DMS79 (cell line): Measurements from ENCODE around the gene PXMP4.

Source experiments
- DNase-seq: peaks from one replicate; lab custom pipeline; 2025; lab: John Stamatoyannopoulos, UW

The PXMP4 gene

GRCh38 chr20:33732166-33732970, 12.3 kb upstream of the PXMP4 start:
- peak; percentile 52 for DNase-seq

GRCh38 chr20:33731693-33732165, 11.6 kb upstream of the PXMP4 start, which contains the start of gene ZNF341:
TSS of gene ZNF341 (plus strand) at chr20:33731996. CDS start at chr20:33732022, 26 bp downstream.
- DNase-seq = peak; percentile 52

DNA sequence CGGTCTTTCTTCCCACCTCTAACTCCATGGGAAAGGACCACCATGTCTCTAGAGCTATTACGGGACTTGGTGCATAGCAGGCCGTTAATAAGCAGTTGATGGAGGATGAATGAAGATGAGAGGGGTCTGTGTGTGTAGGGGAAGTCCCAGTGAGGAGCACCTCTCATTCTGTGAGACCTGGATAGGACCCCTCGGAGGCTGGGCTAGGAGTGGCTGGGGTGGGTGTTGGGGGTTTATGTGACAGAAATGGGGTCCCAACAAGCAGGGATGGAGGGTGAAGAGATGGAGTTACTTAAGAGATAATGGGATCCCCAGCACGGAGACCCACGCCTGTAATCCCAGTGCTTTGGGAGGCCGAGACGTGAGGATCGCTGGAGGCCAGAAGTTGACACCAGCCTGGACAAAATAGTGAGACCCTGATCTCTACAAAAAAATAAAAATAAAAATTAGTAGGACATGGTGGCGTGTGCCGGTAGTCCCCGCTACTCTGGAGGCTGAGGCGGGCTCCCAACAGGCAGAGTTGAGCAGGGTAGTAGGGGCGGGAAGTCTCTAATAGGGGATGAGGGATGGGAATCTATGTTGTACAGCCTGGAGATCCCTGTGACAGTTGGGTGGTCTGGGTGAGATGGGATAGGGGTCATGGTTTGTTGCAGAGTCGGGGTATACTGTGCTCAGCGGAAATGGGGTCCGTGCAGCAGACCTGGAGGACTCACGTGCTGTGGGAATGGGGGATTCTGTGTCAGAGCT, 11.0 kb upstream of the PXMP4 start:
- no peak for DNase-seq

DNA sequence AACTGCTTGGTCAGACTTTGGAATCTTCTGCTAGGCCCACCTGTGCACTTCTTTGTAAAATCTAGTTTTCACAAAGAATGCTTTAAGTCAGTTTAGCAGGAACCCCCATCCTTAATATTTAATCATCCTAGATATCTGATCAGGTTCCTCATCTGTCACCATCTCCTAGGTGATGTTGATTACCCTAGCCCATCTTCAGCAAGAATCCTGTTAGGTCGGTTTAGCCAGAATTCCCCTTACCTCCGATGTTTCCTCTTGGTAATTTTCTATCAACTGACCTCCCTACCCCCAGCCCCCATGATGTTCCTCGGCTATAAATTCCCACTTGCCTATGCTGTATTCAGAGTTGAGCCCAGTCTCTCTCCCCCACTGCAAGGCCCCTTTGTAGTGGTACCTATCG, 9.0 kb upstream of the PXMP4 start:
- DNase-seq = no peak

- DNase-seq = no peak
These were observed 8.4 kb upstream of the PXMP4 start for GRCh38 chr20:33728463-33728862.

DNA sequence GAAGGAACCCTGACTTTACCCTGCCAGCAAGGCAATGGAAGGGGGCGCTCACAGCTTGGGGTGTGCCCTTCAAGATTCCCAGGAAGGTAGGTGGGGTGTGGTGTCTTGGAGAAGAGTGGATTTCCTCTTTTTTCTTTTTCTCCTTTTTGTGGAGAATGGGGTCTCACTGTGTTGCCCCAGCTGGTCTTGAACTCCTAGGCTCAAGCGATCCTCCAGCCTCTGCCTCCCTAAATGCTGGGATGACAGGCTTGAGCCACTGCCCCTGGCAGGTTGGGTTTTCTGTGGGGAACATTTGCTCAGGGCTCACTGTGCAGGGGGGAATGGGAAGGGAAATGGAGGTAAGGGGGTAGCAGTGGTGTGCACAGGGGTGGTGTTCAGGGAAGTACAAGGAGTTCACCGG, 7.7 kb upstream of the PXMP4 start:
- no peak for DNase-seq

DNA sequence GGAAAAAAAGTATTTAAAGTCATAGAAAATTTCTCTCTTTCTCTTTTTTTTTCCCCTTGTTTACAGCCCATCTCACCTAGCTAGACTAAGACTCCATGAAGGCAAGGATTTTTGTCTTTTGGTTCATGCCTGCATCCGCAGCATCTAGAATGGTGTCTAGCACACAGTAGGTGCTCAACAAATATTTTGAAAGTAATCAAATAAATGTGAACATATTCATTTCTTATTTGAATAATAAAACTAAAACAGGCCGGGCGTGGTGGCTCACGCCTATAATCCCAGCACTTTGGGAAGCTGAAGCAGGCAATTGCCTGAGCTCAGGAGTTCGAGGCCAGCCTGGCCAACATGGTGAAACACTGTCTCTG, 7.0 kb upstream of the PXMP4 start:
- DNase-seq = no peak

GRCh38 chr20:33725607-33726264, 5.6 kb upstream of the PXMP4 start:
- DNase-seq = no peak

DNA sequence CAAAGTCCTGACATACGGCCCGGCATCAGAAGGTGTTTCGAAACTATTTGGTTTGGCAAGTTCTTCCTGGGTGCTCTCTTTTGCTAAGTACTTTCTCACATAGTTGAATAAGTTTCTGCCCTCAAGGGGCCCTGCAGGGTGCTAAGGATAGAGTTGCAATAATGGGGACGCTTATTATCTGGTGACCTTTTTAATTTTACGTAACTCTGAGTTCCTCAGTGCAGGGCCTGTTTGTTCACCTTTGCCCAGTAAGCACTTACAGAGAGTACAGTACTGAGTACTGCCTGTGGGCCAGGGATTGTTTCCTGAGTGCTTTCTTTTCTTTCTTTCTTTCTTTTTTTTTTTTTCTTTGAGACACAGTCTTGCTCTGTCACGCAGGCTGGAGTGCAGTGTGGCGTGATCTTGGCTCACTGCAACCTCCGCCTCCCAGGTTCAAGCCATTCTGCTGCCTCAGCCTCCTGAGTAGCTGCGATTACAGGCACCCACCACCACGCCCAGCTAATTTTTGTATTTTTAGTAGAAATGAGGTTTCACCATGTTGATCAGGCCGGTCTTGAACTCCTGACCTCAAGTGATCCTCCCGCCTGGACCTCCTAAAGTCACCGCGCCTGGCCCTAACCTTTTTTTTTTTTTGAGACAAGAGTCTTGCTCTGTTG, 4.5 kb upstream of the PXMP4 start:
- no peak for DNase-seq

GRCh38 chr20:33721391-33722140, 1.5 kb upstream of the PXMP4 start:
- no peak for DNase-seq

- DNase-seq = no peak
These were observed 677 bp downstream of the PXMP4 start for GRCh38 chr20:33719277-33719988.

- DNase-seq = no peak
These were observed 3.6 kb downstream of the PXMP4 start for GRCh38 chr20:33716498-33716897.

- DNase-seq = no peak
These were observed 6.2 kb downstream of the PXMP4 start for GRCh38 chr20:33713865-33714367.

GRCh38 chr20:33711446-33711738, 8.7 kb downstream of the PXMP4 start:
- DNase-seq = no peak

DNA sequence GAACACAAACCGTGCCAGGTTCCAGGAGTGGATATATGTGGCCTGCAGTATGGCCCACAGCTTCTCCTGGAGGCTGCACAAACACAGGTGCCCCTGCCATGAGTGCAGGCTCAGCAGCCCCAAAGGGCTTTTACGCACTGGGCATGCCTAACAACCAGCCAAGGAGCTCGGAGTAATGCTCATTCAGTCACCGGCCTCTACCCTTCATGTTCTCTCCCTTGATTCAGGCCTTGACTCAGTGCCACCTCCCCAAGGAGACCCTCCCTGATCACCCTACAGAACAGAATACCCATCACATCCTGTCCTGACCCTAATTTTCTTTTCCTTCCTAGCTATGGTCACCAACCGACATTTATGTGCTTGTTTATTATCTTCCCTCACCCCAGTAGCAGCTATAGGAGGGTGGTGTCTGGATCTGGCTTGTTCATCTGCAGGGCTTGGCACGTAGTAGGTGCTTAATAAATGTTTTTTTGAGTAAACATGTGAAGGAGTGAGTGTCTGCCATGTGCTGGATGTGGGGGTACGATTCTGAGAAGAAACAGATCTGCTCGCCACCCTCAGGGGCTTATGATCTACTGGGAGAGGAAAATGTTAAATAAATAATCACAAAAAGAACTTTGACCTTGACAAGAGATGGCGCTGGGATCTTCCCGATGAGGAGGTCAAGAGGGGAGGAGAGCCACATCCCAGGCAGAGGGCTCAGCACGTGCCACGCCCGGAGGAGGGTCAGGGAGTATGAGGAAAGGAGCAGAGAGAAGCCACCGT, 9.2 kb downstream of the PXMP4 start:
- DNase-seq = no peak

- DNase-seq = no peak
These were observed 10.1 kb downstream of the PXMP4 start for GRCh38 chr20:33709905-33710541.

DNA sequence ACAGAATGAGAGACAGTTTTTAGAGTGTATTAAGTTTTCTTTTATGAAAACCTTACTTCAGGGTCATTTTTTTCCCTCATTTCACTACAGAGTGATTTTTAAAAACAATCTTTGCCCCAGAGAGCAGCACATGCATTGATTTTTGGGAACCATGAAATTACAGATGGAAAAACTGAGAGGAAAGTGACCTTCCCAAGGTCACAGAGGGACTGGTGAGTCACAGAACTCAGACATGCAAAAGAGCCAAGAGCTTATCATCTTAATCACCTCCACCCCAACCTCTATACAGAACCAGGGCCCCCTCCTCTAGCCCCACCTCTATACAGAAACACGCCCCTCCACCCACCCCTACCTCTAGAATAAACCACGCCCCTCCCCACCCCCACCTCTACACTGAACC, 10.7 kb downstream of the PXMP4 start:
- no peak for DNase-seq

DNA sequence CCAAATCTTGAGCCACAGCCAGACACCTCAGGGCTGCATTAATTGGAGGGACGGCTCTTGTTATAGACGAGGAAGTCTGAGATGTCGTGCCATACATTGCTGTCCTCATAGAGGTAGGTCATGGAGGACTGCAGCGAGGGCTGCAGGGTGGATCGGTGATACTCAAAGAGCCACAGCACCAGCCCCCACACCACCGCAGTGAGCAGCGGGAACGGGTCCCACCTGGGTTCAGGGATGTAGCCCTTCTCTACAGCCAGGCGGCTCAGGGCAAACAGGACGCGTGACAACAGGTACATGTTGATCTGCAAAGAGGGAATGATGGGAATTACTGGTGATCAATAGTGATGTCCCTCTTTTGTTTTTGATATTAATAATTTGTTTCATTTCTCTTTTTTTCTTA, 12.4 kb downstream of the PXMP4 start:
- DNase-seq = no peak

DNA sequence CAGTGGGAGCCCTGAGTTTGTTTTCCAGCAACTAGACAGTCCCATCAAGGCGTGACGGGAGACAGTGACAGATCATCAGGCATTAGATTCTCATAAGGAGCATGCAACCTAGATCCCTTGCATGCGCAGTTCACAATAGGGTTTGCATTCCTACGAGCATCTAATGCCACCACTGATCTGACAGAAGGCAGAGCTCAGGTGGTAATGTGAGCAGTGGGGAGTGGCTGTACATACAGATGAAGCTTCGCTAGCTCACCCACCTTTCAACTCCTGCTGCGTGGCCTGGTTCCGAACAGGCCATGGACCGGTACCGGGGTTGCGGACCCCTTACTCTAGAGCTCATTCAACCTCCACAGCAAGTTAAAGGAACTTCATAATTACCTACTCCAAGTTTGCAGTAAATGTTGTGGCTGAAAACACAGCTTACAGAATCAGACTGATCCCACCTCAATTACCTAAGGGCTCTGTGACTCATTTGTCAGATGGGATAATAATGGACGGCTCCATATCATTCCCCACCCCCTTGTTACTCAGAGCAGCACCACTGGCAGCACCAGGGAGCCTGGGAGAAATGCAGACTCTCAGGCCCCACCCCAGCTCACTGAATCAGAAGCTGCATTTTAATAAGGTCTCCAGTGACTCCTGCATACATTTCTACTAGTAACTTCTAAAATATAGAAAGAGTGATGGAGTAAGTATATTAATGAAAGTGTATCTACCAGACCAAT, 15.7 kb downstream of the PXMP4 start:
- DNase-seq = no peak
